Ascending aorta (tissue), 2 donors: ENCODE results near the gene AFF3. TPM values are rescaled to one million over a fixed set of nuclear protein-coding genes. Genes with fewer than 3 reads are reported as not detected.
A peak's percentile ranks its signal among the peaks of the same experiment; 100 is the strongest.

ENCODE experiments used
- DNase-seq, 2 donors: peaks; one replicate each; pipeline ENCODE4 v3.0.0-alpha.2; 2019; ENCODE audit warnings: low spot score in 2 of 2
- H3K27ac ChIP-seq, 2 donors: fragments of 200-600 bp; sonication (generic); one replicate each; pipeline ENCODE4 v1.5.1; 2016 to 2017; ENCODE audit warnings: mild to moderate bottlenecking in 1 of 2
- H3K27me3 ChIP-seq: fragments of 200-600 bp; sonication (generic); one replicate; pipeline ENCODE4 v1.5.1; 2017
- H3K36me3 ChIP-seq, 2 donors: fragments of 200-600 bp; sonication (generic); one replicate each; pipeline ENCODE4 v1.5.1; 2016
- H3K4me1 ChIP-seq, 2 donors: fragments of 200-600 bp; sonication (generic); one replicate each; pipeline ENCODE4 v1.5.1; 2016 to 2017; ENCODE audit warnings: mild to moderate bottlenecking in 1 of 2
- H3K4me3 ChIP-seq, 2 donors: fragments of 200-600 bp; sonication (generic); one replicate each; pipeline ENCODE4 v1.5.1; 2016 to 2017; ENCODE audit warnings: mild to moderate bottlenecking in 1 of 2
- H3K9me3 ChIP-seq, 2 donors: fragments of 200-600 bp; sonication (generic); one replicate each; pipeline ENCODE4 v1.5.1; 2016
- CTCF ChIP-seq, 3 experiments: fragments of 200-600 bp in 2 of 3; fragments of 450-650 bp in 1 of 3; sonication (generic) in 2 of 3; IDR thresholded peaks; one replicate each; pipeline ENCODE4 v1.5.1; 2016 to 2019; ENCODE audit warnings: antibody characterized with exemption in 3 of 3, mild to moderate bottlenecking in 1 of 3, moderate library complexity in 1 of 3
- intact Hi-C: fragments of 100-400 bp; cut with DNase I; formaldehyde crosslinking; loops from one replicate; pipeline ENCODE4 v1.15.1; 2023
- total RNA-seq: library from RNA; depleted of rRNA; stranded (reverse); fragments of >200 nt; gene quantifications from one replicate; pipeline ENCODE4 v1.1.0, GENCODE V29; 2016

AFF3 gene
- total RNA-seq, 1 donor from 2014 or later: 7.1 TPM

GRCh38 chr2:99640635-99641151, 501.7 kb downstream of the AFF3 start:
- Histone ChIP-seq H3K27me3 (no peaks in the 10 kb centered on the region), H3K36me3 (no peaks in the 10 kb centered on the region), H3K4me3 (no peak overlapping the region), H3K4me1 (peaks cover 5 to 13% of the 10 kb centered on the region in 2 donors), H3K27ac (no peak overlapping the region), H3K9me3 (no peaks in the 10 kb centered on the region)
- TF ChIP-seq CTCF (IDR thresholded peaks at IDR 0.05): no peak
- intact Hi-C loops: no loop called here
- DNase-seq: no peak

GRCh38 chr2:99638791-99639190, 503.6 kb downstream of the AFF3 start:
- no peak for DNase-seq
- intact Hi-C loops: no loop called here

GRCh38 chr2:99637159-99637697, 505.2 kb downstream of the AFF3 start:
- no peak for DNase-seq
- no peaks in the 10 kb centered on the region for H3K27me3 ChIP-seq
- no peak overlapping the region for H3K4me3 ChIP-seq
- no peak for TF ChIP-seq CTCF (IDR thresholded peaks at IDR 0.05)
- H3K4me1 ChIP-seq: peaks cover 5 to 15% of the 10 kb centered on the region in 2 donors
- peak overlapping the region; percentile 69 to 77 for H3K27ac ChIP-seq
- no peaks in the 10 kb centered on the region for H3K9me3 ChIP-seq
- no peaks in the 10 kb centered on the region for H3K36me3 ChIP-seq
- intact Hi-C loops: loop anchor here (2.0 kb wide), 1 partner anchor 26 kb away; no protein-coding TSS in a partner anchor

More at GRCh38 chr2:99638791-99639190, 503.6 kb downstream of the AFF3 start:
- Histone ChIP-seq H3K9me3 (no peaks in the 10 kb centered on the region), H3K27ac (no peak overlapping the region), H3K27me3 (no peaks in the 10 kb centered on the region), H3K4me3 (no peak overlapping the region), H3K4me1 (peaks cover 5 to 15% of the 10 kb centered on the region in 2 donors), H3K36me3 (no peaks in the 10 kb centered on the region)
- no peak for TF ChIP-seq CTCF (IDR thresholded peaks at IDR 0.05)

- intact Hi-C loops: loop anchor here (2.0 kb wide), 1 partner anchor 26 kb away; no protein-coding TSS in a partner anchor
- peak; percentile 35 to 81 for DNase-seq
- H3K27ac ChIP-seq: peak overlapping the region; percentile 69 to 77
- no peaks in the 10 kb centered on the region for H3K27me3 ChIP-seq
- H3K4me1 ChIP-seq: peaks cover 5 to 15% of the 10 kb centered on the region in 2 donors
- no peak overlapping the region for H3K4me3 ChIP-seq
- no peaks in the 10 kb centered on the region for H3K9me3 ChIP-seq
- TF ChIP-seq CTCF (IDR thresholded peaks at IDR 0.05): no peak
- H3K36me3 ChIP-seq: no peaks in the 10 kb centered on the region
These were observed 506.0 kb downstream of the AFF3 start for GRCh38 chr2:99636144-99637034.

- Histone ChIP-seq H3K36me3 (no peaks in the 10 kb centered on the region), H3K27me3 (no peaks in the 10 kb centered on the region), H3K4me3 (no peak overlapping the region), H3K27ac (peak overlapping the region; percentile 46 to 69), H3K4me1 (peaks cover 5 to 15% of the 10 kb centered on the region in 2 donors), H3K9me3 (no peaks in the 10 kb centered on the region)
- intact Hi-C loops: loop anchor here (2.0 kb wide), 1 partner anchor 27 kb away; no protein-coding TSS in a partner anchor
- DNase-seq: no peak
- no peak for TF ChIP-seq CTCF (IDR thresholded peaks at IDR 0.05)
These were observed 506.7 kb downstream of the AFF3 start for GRCh38 chr2:99635710-99636109.
